GM06990 (cell line): ENCODE results near the gene MRGPRD.

Experiments used
- DNase-seq: peaks from one replicate; pipeline ENCODE4 v3.0.0-alpha.2; 2011; ENCODE audit not compliant: insufficient read length; ENCODE audit errors: extremely low read depth
- H3K27me3 ChIP-seq: replicated peaks from 2 replicates; pipeline ENCODE4 v1.6.0; 2011; ENCODE audit warnings: low read length; ENCODE audit not compliant: control insufficient read depth, insufficient read depth
- H3K36me3 ChIP-seq: 2 replicates; pipeline ENCODE4 v1.5.1; 2011; ENCODE audit warnings: low read length; ENCODE audit not compliant: control insufficient read depth, insufficient read depth
- H3K4me3 ChIP-seq: replicated peaks from 2 replicates; pipeline ENCODE4 v1.5.1; 2011; ENCODE audit warnings: low read depth, mild to moderate bottlenecking, control low read depth, low read length
- CTCF ChIP-seq: IDR thresholded peaks from 2 replicates; pipeline ENCODE4 v1.5.1; 2011; ENCODE audit warnings: low read length, control low read depth, mild to moderate bottlenecking, inconsistent platforms; ENCODE audit not compliant: insufficient read depth, poor library complexity, severe bottlenecking

MRGPRD gene

GRCh38 chr11:69017951-69018350, 37.2 kb upstream of the MRGPRD start:
- Histone ChIP-seq H3K36me3 (no peaks in the 10 kb centered on the region), H3K27me3 (no peaks in the 10 kb centered on the region; the same call in 1 of the 2 replicates), H3K4me3 (no peak overlapping the region)
- no peak for DNase-seq
- TF ChIP-seq CTCF: no peak

DNA sequence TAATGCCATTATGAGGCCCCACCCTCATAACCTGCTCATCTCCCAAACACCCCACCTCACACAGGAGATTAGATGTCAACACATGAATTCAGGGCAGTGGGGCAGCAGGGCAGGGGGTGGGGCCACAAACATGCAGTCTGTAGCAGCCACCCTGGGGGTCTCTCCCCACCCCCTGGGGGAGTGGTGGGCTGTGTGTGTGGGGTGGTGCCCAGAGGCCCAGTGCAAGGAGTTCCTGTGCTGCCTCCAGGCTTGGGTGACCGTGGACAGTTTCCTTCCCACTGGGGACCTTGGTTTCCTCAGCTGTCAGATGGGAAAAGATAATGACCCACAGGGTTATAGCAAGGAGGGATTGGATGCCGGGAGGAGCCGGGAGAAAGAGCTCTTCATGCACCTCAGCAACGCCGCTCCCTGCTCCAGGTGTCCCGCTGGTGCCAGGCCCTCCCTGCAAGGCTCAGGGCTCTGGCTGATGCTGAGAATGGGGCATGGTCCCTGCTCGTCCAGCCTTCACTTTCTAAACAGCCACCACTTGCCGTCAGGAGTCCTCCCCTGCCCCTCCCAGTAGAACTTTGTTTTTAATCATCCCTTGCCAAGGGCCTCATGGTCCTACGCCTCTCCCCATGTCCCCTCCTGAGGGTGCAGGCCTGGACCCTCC, 34.2 kb upstream of the MRGPRD start:
- H3K27me3 ChIP-seq: peaks cover 3% of the 10 kb centered on the region; the same call in 1 of the 2 replicates
- H3K36me3 ChIP-seq: no peaks in the 10 kb centered on the region
- TF ChIP-seq CTCF: no peak
- H3K4me3 ChIP-seq: no peak overlapping the region
- no peak for DNase-seq

DNA sequence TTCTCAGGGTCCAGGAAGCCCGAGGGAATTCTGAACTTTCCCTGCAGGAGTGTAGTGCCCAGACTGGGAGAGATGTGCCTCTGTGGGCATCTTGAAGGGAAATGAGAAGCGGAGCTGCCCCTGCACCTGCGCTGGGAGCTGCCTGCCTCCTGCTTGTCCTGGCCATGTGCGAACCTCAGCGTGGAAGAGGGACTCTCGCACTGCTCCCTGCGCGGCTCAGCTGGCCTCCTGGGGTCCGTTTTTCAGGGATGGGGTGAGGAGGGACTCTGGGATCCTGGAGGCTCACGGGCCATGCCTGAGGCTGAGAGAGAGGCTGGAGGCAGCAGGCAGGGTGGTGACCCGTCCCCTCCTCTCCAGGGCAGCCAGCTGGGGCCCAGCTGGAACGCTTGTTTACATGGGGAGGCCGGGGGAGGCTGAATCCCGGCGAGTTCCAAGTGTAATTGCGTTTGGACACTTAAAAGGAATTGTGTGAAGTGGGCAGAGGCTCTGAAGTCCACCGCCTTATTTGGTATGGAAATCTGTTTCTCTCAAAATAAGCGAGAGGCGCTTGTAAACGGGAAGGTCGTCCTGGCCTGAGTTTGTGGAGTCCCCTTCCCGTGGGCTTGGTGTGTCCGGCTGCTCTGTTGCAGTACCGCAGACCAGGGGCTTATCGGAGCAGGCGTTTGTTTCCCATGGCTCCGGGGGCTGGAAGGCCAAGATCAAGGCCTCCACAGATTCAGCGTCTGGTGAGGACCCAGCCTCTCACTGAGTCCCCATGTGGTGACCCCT, 33.5 kb upstream of the MRGPRD start:
- H3K36me3 ChIP-seq: no peaks in the 10 kb centered on the region
- no peak for TF ChIP-seq CTCF
- no peak overlapping the region for H3K4me3 ChIP-seq
- H3K27me3 ChIP-seq: peaks cover 3% of the 10 kb centered on the region; the same call in 1 of the 2 replicates
- DNase-seq: no peak

GRCh38 chr11:69013009-69013951, 32.5 kb upstream of the MRGPRD start, which contains the start of gene MRGPRF:
Gene MRGPRF, minus strand, starts transcription at chr11:69013246. Its CDS starts 3,345 bp downstream, at chr11:69009901.
- DNase-seq: no peak
- Histone ChIP-seq H3K27me3 (peaks cover 3% of the 10 kb centered on the region; the same call in 1 of the 2 replicates), H3K36me3 (no peaks in the 10 kb centered on the region), H3K4me3 (no peak within 1 kb of the TSS)
- TF ChIP-seq CTCF: no peak

- Histone ChIP-seq H3K4me3 (no peak overlapping the region), H3K27me3 (peaks cover 3% of the 10 kb centered on the region; the same call in 1 of the 2 replicates), H3K36me3 (no peaks in the 10 kb centered on the region)
- DNase-seq: no peak
- no peak for TF ChIP-seq CTCF
These were observed 31.6 kb upstream of the MRGPRD start for GRCh38 chr11:69012092-69013008.
